Activated effector memory CD4-positive, alpha-beta T cell treated with anti-CD3 and anti-CD28 coated beads, Interleukin-2, amount 50 U/mL, for 16 hours (primary cell): ENCODE results near the gene NLE1.

ENCODE experiments used
- DNase-seq: peaks from one replicate; pipeline ENCODE4 v3.0.0-alpha.2; 2020

The NLE1 gene

DNA sequence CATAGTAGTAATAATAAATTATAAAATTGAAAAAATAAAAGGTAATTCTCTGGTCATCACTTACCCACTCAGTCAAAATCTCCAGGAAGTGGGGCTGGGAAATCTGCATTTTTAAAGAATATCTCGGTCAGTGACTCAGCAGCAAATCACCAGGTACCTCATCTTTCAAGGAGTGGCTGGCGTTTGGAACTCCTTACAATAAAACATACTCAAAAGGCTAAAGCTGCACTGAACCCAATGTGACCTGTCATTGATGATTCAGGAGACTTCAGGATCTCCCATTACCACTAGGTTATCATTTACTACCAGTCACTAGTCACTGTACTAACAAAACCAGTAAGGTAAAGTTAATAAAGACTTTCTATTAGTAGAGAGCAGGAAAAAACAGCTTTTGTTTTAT, 57.1 kb downstream of the NLE1 start:
- no peak for DNase-seq

DNA sequence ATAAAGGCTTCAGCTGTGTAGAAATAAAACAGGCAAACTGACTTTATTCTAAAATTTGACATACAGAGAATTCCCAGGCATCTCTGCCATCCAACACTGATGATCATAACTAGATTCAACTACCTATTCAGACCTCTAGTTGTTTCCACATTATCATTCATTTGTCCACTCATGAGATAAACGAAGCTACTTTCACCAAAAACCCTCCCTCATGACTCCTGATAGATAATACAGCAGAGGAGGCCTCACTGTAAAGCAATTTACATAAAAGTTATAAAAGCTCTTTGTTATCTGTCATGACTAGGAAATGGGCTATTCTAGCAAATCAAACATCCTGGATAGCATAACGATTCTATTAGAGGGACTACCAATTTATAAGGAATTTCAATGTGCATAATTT, 59.0 kb downstream of the NLE1 start:
- DNase-seq, result no peak

DNA sequence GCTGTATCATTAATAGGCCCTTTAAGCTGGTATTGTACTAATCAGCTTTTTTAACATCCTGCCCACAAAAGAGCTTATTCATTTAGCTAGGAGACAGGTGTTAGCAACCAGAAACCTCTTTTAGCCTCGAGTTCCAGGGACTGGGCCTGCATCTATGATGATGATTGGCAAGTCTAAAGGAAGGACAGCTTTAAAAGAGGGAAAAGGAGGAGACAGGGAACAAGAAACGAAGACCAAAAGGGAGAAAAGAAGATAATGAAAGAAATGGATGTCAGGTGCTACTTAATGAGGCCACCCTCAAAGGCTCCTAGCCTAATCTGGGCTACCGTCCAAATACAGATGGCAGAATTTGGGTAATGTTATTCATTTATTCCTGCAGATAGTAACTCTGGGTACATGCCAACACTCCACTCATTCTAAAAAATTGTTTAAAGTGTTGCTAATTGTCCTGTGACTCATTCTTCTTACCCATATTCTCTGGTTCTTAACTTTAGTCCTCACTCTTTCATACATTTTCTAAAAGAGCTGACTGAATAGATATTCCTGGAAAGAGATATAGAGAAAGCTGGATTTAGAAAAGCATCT, 59.9 kb downstream of the NLE1 start:
- no peak for DNase-seq

DNA sequence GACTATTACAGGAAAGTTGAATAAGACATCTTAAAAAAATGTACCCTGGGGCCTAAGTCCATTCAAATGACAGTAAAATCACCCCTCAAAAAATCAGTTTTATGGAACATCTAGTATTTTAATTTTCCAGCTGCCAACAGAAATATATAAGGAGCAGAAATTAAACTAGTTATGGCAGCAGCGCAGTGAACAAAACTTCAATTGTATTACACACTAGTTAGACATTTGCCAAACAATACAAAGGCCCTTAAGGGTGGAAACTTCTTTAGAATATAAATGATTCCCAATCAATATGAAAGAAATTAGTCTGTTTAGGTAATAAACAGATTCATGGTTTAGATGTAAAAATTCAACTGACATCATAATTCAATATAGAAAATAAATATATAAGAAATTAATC, 60.5 kb downstream of the NLE1 start:
- no peak for DNase-seq

DNA sequence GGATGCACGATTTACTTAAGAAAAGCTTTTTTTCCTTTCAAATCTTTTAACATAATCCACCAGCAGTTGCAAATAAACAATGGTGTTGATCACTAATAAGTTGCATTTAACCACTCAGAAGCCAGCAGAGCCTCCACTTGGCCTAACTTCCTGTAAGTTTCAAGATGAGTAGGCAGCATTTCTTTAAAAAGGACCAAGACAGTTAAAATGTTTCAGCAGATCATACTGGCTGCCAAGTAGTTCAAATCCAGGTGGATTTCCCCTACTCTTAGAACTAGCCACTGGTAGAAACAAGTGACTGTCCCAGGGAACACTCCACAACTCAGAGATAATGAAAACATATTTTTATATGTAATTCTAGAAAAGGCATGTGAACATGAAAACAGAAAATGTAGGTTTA, 61.6 kb downstream of the NLE1 start:
- no peak for DNase-seq

DNA sequence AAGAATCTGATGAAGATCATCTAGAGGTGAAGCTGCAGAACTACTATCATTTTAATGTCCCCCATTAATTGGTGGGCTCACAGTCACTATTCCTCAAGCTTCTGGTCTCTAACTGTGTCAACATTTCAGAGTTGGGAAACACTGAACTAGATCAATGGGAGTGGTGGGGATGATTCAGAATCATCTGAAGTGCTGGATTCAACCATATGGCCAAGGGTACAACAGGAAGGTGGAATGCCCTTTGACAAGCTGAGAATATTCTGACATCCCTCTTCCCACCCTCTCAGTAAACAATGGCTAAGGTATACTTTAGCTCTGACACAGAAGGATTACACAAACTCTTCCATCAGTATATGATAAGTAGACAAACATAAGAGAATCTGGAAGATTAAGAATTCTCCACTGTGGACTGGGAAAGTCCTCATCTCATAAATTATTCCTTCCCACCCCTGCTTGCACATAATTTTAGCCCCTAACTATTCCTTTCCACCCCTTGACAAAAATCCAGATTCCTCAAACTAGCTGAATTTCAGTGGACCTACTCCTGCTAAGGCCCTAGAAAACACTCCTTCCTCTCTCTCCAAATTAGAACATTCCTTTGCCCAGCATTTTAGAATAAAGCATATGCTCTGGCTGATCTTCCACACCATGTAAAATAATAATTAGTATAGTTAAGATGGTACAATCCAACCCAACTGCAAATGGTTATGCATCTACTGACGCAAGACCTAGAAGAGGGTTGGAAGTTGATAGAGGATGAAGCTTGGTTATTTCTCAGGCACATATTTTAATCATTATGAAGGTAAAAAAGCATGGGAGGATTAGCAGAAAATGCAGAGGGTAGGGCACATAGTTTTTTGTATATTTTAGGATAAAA, 62.3 kb downstream of the NLE1 start:
- DNase-seq, result no peak
